Measurements from ENCODE around the gene STARD7.

Gene STARD7

DNA sequence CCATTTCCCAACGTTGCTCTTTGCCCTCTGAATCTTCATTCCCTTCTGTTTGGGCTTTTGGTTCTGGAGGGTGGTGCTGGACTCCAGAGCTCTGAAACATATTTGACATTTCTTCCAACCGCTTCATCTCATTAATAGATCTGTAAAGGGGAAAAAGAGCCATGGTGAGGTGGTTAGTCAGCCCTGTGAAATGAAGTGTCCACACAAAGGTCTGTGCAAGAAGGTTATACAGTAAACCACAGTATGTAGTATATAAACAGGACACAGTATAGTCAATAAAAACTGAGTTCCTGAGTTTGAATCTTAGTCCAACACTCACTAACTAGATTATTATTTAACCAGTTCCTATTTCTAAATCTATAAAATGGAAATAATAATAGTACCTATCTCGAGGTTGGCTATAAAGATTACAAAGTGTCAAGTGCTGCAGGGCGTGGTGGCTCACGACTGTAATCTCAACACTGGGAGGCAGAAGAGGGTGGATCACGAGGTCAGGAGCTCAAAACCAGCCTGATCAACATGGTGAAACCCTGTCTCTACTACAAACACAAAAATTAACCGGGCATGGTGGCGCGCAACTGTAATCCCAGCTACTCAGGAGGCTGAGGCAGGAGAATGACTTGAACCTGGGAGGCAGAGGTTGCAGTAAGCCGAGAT is 13.1 kb downstream of the STARD7 start:
- no peak for DNase-seq

DNA sequence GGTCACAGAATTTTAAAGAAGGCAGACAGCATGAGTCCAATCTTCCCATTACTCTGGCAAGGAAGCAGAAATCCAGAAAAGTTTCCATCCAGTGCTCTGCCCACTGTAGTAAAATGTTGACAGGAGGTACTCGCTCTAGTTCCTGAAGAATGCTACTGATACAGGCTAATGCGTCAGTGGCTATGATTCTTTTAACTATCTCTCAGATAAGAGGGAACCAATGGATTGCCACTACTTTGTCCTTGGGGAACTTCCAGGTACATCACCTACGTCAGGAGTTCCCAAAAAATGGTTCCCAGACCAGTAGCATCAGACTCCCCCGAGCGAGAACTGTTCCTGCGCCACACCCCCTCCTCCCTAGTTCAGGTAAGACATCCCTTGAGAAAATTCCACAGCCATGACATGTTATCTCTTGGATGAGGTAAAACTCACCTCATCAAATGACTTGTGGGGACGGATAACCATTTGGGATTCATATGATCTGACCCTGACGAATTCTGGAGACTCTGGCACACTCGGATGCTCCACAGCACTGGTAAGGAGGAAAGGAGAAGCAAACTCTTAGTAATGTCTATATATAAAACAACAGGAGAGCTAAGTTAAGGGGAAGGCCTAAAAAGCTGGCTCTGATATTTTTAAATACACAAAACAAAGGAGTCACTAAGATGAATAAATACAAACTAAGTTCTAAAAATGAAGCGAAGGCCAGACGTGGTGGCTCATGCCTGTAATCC is 16.5 kb downstream of the STARD7 start:
- DNase-seq: no peak

DNA sequence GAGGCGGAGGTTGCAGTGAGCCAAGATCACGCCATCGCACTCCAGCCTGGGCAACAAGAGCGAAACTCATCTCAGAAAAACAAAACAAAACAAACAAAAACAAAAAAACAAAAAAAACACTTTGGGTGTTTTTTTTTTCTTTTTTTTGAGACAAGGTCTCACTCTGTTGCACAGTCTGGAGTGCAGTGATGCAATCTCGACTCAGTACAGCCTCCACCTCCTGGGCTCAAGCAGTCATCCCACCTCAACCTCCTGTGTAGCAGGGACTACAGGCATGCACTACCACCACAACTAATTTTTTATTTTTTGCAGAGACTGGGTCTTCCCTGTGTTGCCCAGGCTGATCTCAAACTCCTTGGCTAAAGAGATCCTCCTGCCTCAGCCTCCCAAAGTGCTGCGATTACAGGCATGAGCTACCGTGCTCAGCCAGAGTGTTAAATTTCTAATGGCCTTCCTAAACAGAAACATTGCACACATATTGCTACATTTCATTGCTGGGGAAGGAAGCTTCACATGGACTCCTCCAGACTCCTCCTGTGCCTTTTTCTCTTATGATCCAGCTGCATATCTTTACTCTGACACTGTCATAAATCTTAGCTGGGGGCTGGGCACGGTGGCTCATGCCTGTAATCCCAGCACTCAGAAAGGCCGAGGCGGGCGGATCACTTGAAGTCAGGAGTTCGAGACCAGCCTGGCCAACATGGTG is 19.7 kb downstream of the STARD7 start:
- no peak for DNase-seq

DNA sequence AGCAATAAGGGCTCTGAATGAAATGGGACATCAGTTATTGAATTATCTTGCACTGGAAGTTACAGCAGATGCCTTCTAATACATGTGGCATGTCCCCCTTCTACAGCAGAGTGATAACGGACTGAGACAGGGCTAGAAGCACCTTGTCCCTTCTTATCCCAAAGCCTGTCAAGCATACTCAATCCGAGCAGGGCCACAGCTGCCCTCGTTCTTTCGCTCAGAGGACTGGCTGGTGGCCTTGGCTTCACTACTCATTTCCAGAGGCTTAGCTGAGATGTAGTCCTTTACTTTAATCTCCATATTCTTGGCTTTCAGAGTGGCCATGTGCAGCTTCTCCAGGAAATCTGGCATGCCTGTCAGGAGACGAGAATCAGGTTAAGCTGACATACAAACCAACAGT is 22.1 kb downstream of the STARD7 start:
- no peak for DNase-seq

DNA sequence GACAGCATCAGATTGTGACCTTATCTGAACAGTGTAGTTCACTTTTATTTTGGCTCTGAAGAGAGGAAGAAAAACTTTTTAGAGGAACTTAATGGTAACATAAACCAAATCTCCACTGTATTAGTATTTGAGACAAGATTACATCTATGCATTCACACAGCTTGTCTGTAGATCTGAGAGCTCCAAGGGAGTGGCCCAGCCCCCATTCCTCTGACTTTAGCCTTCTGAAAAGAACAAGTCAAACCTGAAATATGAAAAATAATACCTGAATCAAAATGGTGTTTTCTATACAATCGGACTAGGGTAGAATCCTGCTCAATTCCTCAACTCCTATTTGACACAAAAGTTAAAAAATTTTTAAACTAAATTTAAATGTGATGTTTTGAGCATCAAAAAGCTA is 23.1 kb downstream of the STARD7 start:
- no peak for DNase-seq

DNA sequence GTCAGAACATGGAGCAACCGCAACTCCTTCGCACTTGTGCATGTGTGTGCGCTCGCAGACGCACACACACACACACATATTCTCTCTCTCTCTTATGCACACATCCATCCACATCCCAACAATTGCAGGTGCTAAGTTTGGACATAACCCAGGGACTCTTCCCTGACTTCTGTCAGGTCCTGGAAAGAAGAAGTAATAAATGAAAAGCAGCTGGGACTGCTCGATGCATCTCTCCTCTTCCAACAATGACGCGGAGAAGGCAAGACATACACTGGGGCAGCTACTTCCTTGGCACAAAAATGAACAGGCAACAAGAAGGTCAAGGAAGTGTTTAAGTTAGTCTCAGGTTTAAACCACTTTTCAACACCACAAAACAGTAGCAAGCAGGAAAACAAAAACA is 23.6 kb downstream of the STARD7 start:
- no peak for DNase-seq

DNA sequence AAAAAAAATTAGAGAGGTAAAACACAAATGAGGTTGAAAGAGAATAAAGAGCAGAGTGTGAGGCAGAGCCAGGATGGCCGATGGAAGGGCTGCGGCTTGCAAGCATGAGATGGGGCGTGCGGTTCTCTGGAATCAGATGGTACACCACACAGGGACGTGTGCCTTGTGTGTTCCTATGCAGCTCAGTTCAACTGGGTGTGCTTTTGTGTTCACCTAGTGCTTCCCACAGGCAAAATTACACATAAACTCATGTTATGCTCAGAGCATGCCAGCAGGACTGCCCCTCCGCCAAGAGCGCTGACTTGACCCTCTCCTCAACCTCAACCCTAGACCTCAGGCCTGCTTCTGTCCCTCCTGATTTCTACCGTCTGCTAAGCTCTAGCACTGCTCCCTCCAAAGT is 24.4 kb downstream of the STARD7 start:
- DNase-seq: no peak

DNA sequence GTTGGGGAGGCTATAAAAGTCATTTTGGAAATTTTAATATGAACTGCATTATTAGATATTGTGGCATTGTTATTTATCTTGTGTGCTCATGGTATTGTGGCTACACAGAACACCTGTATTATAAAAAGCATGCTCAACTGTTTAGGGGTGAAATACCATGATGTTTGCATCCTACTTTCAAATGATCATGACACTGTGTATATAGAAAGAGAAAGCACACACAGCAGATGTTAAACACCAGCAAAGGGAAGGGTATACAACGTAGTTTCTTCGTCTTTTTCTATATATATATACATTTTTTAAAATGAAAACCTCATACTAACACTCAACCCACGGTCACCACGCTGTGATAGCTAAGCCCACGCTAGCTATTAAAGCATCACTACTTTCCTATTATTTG is 27.1 kb downstream of the STARD7 start:
- no peak for DNase-seq

DNA sequence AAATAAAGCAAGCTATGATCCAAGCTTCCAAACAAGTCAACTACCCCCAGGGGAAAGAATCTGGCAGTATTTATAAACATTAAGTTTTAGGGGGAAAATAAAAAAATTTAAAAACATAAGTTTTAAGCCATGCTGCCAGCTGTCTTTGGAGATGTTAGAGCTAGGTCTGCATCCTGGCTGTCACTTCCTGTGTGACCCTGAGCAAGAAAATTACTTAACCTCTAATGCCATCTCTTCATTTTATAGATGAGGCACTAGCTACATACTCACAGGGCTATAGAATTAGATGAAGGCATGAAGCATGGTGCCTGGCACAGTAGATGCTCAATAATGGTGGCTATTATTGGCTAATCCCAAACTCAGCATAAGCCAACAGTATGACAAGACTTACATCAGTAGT is 28.1 kb downstream of the STARD7 start:
- no peak for DNase-seq

DNA sequence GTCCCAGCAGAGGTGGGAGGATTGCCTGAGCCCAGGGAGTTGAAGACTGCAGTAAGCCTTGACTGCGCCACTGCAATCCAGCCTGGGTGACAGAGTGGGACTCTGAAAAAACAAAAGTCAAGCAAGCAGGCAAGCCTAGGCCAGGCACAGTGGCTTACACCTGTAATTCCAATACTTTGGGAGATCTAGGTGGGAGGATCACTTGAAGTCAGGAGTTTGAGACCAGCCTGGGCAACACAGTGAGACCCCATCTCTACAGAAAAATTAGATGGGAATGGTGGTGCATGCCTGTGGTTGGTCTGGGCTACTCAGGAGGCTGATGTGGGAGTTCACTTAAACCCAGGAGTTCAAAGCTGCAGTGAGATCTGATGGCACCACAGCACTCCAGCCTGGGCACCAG is 28.6 kb downstream of the STARD7 start:
- no peak for DNase-seq

DNA sequence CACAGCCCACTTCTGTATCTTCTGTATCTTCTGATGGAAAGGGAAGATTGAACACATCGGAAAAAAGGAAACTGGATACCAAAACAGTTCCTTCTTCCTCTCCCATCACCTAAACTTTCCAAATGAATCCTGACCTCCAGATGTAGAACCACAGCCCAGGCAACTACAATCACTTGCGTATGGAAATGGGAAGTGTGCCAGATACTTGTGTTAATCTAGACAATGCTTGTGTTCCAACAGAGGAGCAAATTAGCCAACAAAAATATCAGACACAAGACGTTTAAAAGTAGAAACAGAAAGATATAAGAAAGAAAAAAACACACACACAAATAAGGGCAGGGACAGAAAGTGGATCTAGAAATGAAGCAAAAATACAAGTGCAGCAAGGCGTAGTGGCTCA is 32.0 kb downstream of the STARD7 start:
- no peak for DNase-seq

DNA sequence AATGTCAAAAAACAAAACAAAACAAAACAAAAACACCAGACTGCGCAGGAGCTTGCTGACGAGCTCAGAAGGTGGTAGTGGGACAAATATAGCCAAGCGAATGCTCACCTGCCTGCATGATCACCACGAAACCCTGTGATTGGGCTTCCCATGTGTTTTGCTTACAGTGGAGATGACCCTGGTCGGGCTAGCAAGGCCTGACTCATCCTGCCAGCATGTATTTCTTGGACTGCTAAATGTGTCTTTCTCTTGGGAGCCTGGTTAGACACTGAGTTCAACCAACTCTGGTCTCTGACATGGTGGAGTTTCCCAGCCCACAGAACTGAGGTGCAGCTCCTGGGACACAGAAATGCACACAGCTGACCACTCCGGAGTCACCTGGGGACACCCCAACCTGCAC is 32.7 kb downstream of the STARD7 start:
- DNase-seq: no peak

DNA sequence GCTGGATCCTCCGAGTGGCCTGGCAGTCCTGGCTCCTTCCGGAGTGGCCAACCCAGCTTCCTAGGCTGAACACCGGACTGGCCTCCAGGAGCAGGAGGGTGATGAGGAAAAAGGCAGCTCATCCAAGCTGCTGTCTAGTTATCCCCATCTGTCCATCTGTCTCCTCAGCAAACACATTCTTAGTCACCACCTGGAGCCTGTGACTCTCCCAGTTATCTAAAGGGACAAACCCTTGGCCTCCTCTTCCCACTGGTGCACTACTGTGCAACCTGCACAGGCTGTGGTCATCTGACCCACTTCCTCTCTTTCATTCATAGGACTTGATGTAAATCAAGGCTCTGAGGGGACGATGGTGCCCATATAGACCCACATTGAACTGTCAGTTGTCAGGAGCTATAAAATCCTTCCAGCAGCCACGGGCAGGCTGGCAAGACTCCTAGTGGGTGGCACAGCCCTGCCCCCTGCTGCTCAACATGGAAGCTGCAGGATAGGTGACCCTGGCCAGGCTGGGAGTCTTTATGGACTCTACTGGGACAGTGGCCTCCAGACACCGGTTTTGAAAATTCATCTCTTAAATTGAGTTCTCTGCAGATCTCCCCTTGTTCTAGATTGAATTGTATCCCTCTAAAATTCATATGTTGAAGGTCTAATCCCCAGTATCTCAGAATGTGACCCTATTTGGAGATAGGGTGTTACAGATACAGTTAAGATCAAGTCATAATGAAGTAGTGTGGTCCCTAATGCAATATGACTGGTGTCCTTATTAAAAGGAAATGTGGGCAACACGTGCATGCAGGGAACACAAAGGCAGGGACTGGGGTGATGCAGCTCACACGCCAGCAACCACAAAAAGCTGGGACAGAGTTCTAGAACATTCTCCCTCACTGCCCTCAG is 34.1 kb downstream of the STARD7 start:
- peak; percentile 30 for DNase-seq

DNA sequence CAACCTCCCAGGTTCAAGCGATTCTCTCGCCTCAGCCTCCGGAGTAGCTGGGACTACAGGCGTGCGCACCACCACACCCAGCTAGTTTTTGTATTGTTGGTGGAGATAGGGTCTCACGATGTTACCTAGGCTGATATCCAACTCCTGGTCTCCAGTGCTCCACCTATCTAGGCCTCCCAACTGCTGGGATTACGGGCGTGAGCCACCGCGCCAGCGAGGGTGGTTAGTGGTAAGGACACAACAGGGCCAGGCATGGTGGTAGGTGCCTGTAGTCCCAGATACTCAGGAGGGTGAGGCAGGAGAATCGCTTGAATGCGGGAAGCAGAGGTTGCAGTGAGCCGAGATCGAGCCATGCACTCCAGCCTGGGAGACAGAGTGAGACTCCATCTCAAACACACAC is 36.8 kb downstream of the STARD7 start:
- no peak for DNase-seq

DNA sequence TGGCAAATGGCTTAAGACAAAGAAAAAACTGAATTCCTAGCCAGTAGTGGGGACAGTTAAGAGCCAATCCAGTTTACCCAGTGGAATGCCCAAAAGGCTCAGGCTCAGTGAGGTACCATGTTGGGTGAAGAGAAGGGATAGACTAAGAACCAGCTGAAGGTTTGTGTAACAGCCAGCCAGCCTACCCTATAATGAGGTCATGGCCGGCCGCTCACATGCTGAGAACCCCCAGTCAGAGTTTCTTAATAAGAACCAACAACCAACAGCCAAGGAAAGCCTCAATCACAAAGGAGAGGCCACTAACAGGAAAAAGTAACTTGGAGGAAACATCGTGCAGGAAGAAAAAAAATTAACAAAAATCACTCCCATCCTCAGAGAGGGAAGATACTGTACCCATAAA is 38.0 kb downstream of the STARD7 start:
- DNase-seq: no peak

DNA sequence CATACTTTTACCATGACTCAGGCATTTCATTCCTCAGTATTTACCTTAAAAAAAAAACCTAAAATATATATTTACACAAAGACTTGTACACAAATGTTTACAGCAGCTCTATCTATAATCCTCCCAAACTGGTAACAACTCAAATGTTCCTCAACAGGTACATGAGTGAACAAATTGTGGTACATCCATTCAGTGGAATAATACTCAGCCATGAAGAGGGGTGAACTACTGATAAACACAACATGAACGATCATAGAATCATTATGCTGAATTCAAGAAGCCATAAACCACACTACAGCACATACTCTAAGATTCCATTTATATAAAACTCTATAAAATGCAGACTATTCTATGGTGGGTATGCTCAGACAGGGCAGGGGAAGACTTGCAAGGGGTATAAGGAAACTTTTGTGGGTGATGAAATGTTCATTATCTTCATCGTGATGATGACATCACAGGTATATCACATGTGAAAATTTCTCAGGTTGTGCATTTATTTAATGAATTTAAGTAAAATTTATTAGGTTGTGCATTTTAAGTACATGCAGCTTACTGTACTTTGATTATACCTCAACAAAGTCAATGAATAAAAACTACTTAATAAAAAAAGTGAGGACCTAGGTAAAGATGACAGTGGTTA is 38.6 kb downstream of the STARD7 start:
- no peak for DNase-seq

DNA sequence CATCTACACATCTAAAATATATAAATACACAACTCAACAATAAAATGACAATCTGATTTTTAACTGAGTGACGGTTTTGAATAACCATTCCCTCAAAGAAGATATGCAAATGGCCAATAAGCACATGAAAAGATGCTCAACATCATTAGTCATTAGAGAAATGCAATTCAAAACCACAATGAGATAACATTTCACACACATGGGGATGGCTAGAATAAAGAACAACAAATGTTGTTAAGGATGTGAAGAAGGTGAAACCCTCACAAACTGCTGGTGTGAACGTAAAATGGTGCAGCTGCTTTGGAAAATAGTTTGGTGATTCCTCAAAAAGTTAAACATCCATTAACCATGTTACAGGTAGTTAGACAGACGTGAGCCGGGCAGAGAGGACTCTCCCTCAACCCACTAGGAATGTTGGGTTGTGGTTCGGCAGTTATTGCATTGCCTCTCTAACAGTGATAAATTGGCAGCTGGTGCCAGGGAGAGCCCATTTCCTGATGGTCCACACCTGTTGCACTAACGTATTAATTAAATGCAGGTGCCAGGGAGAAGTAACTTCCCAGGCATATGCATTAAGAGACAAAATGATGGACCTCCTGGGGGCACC is 41.1 kb downstream of the STARD7 start:
- DNase-seq: no peak

DNA sequence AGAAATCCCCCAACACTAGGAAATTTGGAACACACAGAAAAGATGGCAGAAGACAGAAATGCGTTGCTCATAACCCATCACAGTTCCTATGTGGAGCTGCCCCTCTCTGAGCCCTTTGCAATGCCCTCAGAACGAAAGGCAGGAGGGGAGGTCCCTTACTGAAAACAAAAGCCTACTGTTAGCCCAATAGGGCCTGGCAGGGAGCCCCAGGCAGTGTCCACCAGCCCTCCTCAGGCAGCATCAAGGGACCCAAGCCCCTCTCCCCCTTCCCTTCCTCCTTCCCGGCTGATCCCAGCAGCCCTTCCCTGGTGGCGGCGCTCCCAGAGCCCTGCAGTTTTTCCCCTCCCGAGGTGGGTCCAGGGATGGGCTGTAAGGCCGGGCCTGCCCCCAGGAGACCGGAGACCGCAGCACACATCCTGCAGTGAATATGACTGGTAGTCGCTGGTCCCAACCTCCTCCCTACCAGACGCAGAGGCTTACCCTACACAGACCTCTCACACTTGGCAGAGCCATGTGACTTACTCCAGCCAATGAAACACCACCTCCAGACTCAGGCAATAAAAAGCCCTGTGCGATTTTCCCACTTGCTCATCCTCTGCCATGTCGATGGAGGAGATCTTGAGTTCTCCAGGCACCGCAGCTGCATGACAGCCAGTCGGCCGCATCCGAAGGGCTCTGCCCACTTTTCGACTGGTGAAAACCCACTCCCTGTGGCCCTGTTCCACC is 44.0 kb downstream of the STARD7 start:
- DNase-seq: peak; percentile 23

DNA sequence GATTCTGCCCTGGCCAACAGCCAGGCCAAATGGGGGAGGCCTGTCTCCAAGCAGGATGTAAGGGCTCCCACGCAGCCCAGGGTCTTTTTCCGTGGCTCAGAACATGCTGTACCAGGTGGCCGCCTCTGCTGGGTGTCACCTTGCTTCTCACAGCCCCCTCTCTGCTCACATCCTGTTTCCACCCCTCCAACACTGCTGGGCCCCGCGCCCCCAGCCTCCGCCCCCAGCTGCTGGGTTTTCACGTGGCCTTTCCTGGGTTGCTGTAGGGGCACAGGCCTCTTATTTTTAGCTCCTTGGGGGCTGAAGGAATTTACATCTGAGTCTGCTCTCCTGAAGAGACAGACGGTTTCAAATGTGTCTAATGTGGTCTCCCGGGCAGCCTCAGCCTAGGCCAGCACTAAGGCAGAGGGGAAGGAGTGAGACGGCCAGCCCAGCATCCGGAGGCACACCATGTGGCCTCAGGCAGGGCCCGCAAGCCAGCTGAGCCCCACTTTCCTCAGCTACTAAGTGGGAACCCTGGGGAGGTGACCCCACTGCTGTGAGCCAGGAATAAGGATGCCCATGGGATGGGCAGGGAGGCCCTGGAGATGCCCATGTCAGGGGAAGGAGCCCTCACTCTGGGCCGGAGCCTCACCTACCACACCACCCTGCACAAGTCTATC is 44.7 kb downstream of the STARD7 start:
- DNase-seq: peak; percentile 74

DNA sequence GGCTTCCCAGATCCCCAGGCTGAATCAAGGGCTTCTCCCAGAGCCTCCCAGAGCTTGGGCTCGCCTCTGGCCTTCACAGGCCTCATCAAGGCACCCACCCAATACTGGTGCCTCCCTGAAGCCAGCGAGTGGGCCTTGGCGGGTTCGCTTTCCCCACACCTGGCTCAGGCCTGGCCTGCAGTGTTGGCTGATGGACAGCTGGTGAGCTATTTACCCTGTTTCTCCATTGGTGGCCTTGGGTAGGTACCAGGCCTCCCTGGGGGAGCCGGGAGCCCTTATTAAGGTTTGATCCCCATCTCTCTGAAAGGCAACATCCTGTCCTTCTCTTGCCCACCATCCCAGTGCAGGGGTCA is 45.2 kb downstream of the STARD7 start:
- no peak for DNase-seq

DNA sequence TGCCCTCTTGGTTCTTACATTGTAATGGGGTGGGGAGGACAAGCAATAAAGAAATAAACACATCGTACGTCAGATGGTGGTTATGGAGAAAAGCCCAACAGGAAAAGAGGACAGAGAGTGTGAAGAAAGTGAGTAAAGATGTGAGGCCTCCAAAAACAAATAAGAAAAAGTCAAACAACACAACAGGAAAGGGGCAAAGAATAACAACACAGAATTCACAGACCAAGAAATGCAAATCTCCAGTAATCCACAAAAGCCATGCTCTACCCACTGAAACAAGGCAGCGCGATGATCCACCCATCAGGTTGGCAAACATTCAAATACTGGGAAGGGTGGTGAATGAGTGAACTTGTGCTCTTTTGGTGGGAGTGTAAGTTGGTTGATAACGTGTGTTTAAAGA is 46.7 kb downstream of the STARD7 start:
- no peak for DNase-seq
